AG09319 (cell line): ENCODE data around the gene OVOL1.
"Not testable (repeated sequence)": the region's sequence is repeated elsewhere in the genome, so short reads cannot be mapped to it uniquely, and the experiment has no call there.

Source experiments
- DNase-seq: peaks from one replicate; pipeline ENCODE4 v3.0.0-alpha.2; 2010; ENCODE audit warnings: low read depth; ENCODE audit errors: extremely low read depth
- CTCF ChIP-seq: IDR thresholded peaks from 2 replicates; pipeline ENCODE4 v1.5.1; 2011; ENCODE audit warnings: low read depth, mild to moderate bottlenecking, inconsistent platforms, low read length, moderate library complexity

OVOL1 gene

GRCh38 chr11:65745049-65745448, 41.8 kb upstream of the OVOL1 start:
- TF ChIP-seq CTCF, result no peak
- DNase-seq, result no peak

GRCh38 chr11:65762169-65762568, 24.7 kb upstream of the OVOL1 start:
- DNase-seq, result not testable (repeated sequence)

- not testable (repeated sequence) for DNase-seq
Observed at GRCh38 chr11:65762816-65763215, 24.0 kb upstream of the OVOL1 start.

GRCh38 chr11:65764434-65764833, 22.4 kb upstream of the OVOL1 start:
- DNase-seq, result no peak
- no peak for TF ChIP-seq CTCF

- TF ChIP-seq CTCF, result no peak
- DNase-seq, result peak; percentile 54
Observed at GRCh38 chr11:65766535-65766934, 20.3 kb upstream of the OVOL1 start.

GRCh38 chr11:65767406-65767805, 19.5 kb upstream of the OVOL1 start:
- TF ChIP-seq CTCF, result no peak
- DNase-seq, result peak; percentile 42

GRCh38 chr11:65767806-65768205, 19.1 kb upstream of the OVOL1 start:
- not testable (repeated sequence) for DNase-seq

GRCh38 chr11:65770951-65771567, 15.8 kb upstream of the OVOL1 start:
- no peak for TF ChIP-seq CTCF
- DNase-seq, result no peak

GRCh38 chr11:65771589-65772112, 15.2 kb upstream of the OVOL1 start:
- no peak for TF ChIP-seq CTCF
- DNase-seq, result no peak
